ENCODE measurements around the gene TVP23A. TPM values are rescaled to one million over a fixed set of nuclear protein-coding genes. Genes with fewer than 3 reads are reported as not detected.

TVP23A gene
- total and polyA plus RNA-seq, 8 donors = 0.47 to 8.4 (median 6.7) TPM

DNA sequence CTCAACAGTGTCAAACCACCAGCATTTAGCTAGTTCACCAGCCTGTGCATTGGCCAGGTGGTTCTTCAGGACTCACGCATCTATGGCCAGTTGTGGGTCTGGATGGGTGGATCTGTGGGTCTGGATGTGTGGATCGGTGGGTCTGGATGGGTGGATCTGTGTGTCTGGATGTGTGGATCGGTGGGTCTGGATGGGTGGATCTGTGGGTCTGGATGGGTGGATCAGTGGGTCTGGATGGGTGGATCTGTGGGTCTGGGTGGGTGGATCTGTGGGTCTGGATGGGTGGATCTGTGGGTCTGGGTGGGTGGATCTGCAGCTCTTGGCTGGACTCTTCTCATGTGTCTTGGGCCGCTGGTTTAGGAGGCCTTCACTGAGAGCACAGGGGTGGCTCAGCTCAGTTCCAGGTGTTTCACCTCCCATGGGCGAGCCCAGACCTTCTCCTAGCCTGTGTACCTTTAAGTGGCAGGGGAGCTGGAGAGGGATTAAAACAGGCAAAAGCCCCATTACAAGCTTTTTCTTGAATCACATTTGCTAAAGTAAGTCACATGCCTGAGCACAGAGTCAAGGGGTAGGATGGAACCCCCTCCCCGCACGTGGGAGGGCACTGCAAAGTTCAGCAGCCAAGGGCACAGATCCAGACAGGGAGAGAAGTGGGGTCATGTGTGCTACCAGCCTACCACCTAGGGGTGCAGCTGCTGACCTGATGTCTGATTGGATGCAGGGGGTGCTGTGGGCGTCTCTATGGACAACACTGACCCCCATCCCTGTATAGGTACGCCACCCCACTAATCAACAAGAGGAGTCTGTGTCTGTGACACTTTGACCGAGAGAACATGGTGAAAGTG lies 78.4 kb downstream of the TVP23A start:
- no peak overlapping the region for H3K4me3 ChIP-seq
- H3K27ac ChIP-seq = no peak overlapping the region
- TF ChIP-seq, protein P1, sequence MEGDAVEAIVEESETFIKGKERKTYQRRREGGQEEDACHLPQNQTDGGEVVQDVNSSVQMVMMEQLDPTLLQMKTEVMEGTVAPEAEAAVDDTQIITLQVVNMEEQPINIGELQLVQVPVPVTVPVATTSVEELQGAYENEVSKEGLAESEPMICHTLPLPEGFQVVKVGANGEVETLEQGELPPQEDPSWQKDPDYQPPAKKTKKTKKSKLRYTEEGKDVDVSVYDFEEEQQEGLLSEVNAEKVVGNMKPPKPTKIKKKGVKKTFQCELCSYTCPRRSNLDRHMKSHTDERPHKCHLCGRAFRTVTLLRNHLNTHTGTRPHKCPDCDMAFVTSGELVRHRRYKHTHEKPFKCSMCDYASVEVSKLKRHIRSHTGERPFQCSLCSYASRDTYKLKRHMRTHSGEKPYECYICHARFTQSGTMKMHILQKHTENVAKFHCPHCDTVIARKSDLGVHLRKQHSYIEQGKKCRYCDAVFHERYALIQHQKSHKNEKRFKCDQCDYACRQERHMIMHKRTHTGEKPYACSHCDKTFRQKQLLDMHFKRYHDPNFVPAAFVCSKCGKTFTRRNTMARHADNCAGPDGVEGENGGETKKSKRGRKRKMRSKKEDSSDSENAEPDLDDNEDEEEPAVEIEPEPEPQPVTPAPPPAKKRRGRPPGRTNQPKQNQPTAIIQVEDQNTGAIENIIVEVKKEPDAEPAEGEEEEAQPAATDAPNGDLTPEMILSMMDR (IDR thresholded peaks at IDR 0.05) = no peak
- DNase-seq (no peak), ATAC-seq (no peak)
- peaks cover 23 to 43% of the 10 kb centered on the region in 2 donors for H3K4me1 ChIP-seq
- no peaks in the 10 kb centered on the region for H3K36me3 ChIP-seq
- H3K9me3 ChIP-seq = no peaks in the 10 kb centered on the region
- intact Hi-C loops (cut with DNase I) = loop anchor here in 1 of 2 donors (5.0 kb wide), 1 partner anchor 218 kb away; no protein-coding TSS in a partner anchor
- H3K27me3 ChIP-seq = no peaks in the 10 kb centered on the region

DNA sequence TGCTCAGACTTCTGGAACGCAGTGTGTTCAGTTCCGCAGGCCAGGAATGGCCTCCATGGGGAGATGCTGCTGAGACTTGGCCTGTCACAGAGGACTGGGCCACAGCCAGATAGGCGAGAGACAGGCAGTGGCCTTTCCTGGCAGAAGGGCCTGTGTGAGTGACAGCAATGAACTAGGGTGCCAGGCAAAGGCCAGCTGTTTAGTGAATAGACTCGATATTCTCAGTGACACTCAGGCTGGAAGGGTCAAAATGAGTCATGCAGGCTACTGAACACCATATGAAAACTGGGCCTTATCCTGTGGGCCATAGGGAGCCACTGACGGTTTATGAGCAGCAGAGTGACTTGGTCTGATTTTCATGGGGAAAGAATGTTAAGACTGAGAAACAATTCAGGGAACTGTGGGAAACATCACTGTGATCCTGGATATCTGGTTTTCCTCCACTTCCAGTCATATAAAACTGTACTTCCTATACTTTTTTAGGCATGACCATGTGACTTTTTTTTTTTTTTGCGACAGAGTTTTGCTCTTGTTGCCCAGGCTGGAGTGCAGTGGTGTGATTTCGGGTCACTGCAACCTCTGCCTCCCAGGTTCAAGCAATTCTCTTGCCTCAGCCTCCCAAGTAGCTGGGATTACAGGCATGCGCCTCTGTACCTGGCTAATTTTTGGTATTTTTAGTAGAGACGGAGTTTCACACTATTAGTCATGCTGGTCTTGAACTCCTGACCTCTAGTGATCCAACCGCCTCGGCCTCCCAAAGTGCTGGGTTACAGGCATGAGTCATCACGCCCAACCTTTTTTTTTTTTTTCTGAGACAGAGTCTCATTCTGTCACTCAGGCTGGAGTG lies 80.1 kb downstream of the TVP23A start:
- Histone ChIP-seq H3K36me3 (no peaks in the 10 kb centered on the region), H3K4me1 (peaks cover 14 to 32% of the 10 kb centered on the region in 2 donors), H3K4me3 (no peak overlapping the region), H3K9me3 (no peaks in the 10 kb centered on the region), H3K27ac (peak overlapping the region; percentile 51 to 63), H3K27me3 (no peaks in the 10 kb centered on the region)
- DNase-seq (peak in 1 of 4 donors; percentile 71), ATAC-seq (peak; percentile 43)
- intact Hi-C loops (cut with DNase I) = loop anchor here in 1 of 2 donors (5.0 kb wide), 1 partner anchor 216 kb away; no protein-coding TSS in a partner anchor
- TF ChIP-seq, protein P1 (IDR thresholded peaks at IDR 0.05) = no peak

DNA sequence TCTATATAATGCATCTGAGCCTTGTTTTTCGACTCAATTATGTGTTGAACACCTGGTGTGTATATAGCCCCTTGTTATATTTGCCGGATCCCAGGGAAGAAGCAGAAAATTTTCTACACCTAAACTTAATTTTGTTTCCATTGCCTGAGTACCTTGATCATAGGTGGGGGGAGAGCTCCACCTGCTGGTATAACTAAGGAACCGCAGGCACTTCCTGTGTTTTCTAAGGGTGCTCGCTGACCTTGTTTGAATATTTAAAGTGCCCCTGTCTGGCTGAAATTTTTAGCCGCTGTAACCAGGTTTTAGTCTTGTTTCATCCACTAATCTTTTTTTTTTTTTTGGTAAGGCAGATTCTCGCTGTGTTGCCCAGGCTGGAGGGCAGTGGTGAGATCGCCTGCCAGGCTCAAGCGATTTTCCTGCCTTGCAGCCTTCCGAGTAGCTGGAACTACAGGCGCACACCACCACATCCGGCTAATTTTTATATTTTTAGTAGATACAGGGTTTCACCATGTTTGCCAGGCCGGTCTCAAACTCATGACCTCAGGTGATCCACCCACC lies 81.4 kb downstream of the TVP23A start:
- no peaks in the 10 kb centered on the region for H3K27me3 ChIP-seq
- peak overlapping the region in 1 of 2 donors; percentile 21 for H3K27ac ChIP-seq
- H3K4me1 ChIP-seq = peaks cover 14 to 25% of the 10 kb centered on the region in 2 donors
- intact Hi-C loops (cut with DNase I) = loop anchor here in 1 of 2 donors (5.0 kb wide), 1 partner anchor 215 kb away; no protein-coding TSS in a partner anchor
- no peaks in the 10 kb centered on the region for H3K36me3 ChIP-seq
- peak overlapping the region in 1 of 2 donors; percentile 2 for H3K4me3 ChIP-seq
- DNase-seq (peak in 2 of 4 donors; percentile 64 to 82), ATAC-seq (peak; percentile 92)
- TF ChIP-seq, protein P1 (IDR thresholded peaks at IDR 0.05) = peak; percentile 90 to 91
- no peaks in the 10 kb centered on the region for H3K9me3 ChIP-seq

DNA sequence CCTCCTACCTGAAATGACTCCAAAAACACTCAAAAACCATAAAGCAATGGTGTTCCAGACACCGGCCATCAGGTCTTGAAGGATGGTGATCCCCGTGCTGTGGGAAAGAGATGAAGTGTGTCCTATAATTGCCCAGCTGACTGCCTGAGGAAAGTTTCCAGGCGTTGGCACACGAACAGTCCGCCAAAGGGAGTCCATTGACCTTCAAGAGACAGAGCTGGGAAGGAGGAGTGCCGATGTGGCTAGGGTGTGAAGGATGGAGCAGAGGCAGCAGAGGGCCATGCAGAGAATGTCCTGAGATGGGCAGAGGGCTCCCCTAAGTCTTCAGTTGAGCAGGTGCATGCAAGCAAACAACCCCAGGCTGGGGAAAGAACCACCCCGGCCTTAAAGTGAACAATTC lies 86.8 kb downstream of the TVP23A start:
- DNase-seq (no peak), ATAC-seq (no peak)
- TF ChIP-seq, protein P1 (IDR thresholded peaks at IDR 0.05) = no peak
- no peak overlapping the region for H3K27ac ChIP-seq
- H3K27me3 ChIP-seq = no peaks in the 10 kb centered on the region
- no peaks in the 10 kb centered on the region for H3K9me3 ChIP-seq
- no peaks in the 10 kb centered on the region for H3K36me3 ChIP-seq
- intact Hi-C loops (cut with DNase I) = no loop called here
- H3K4me3 ChIP-seq = no peak overlapping the region
- peaks cover 0 to 1% of the 10 kb centered on the region in 2 donors for H3K4me1 ChIP-seq

All from left lung (tissue), 10 donors.